Erythroblast (primary cell): ENCODE measurements around the gene PIGW.

Experiments used
- GATA1 ChIP-seq: IDR thresholded peaks from 2 replicates; pipeline ENCODE4 v1.6.1; 2011; ENCODE audit warnings: low read depth, mild to moderate bottlenecking, control low read depth, low read length, moderate library complexity
- POLR2A ChIP-seq: IDR thresholded peaks from 2 replicates; pipeline ENCODE4 v1.6.1; 2011; ENCODE audit warnings: mild to moderate bottlenecking, low read length

GRCh38 chr17:36504156-36504545, 30.6 kb upstream of the PIGW start:
- no peak for TF ChIP-seq POLR2A
- TF ChIP-seq GATA1: no peak
